ENCODE data around the gene APOA5. TPM values are rescaled to one million over a fixed set of nuclear protein-coding genes. Genes with fewer than 3 reads are reported as not detected.
A peak's percentile ranks its signal among the peaks of the same experiment; 100 is the strongest.

Gene APOA5
- total RNA-seq, 1 experiment from 2014 or later, result 0.20 TPM

- POLR2A ChIA-PET, result interaction anchor here (1.3 kb wide), 1 partner anchor 36 kb away, joined by 3 read pairs; no protein-coding TSS in a partner anchor
- H3K27me3 Mint-ChIP-seq (ENCODE audit: low read depth), result no peaks in the 10 kb centered on the region; the same call in 1 of the 2 replicates
- no peak for TF ChIP-seq GTF2I (CRISPR knock-in tag; conservative IDR thresholded peaks at IDR 0.05)
- TF ChIP-seq ETV6 (CRISPR knock-in tag; IDR thresholded peaks at IDR 0.05), result no peak
- TF ChIP-seq GABPB1 (CRISPR knock-in tag; IDR thresholded peaks at IDR 0.05), result peak; percentile 74; the same call in 1 of the 2 replicates
- H3K9me3 Mint-ChIP-seq, result no peaks in the 10 kb centered on the region
- no peak overlapping the region for H3K27ac Mint-ChIP-seq
- CTCF ChIA-PET, result interaction anchor here (1.2 to 1.5 kb wide), 2 partner anchors 9 to 36 kb away, joined by 5 to 6 read pairs; partner anchors contain the start of gene APOA5
- no peak overlapping the region for H3K4me3 Mint-ChIP-seq
- H3K36me3 Mint-ChIP-seq, result no peaks in the 10 kb centered on the region
- ATAC-seq, result no peak
- no peak for DNase-seq (ENCODE audit: low spot score)
- no peaks in the 10 kb centered on the region for H3K4me1 Mint-ChIP-seq
These were observed 35.2 kb upstream of the APOA5 start for GRCh38 chr11:116826751-116827431.

- Mint-ChIP-seq H3K27ac (no peak overlapping the region), H3K9me3 (no peaks in the 10 kb centered on the region), H3K36me3 (no peaks in the 10 kb centered on the region), H3K27me3 (ENCODE audit: low read depth) (no peaks in the 10 kb centered on the region; the same call in 1 of the 2 replicates), H3K4me1 (no peaks in the 10 kb centered on the region), H3K4me3 (no peak overlapping the region)
- TF ChIP-seq, protein P1, sequence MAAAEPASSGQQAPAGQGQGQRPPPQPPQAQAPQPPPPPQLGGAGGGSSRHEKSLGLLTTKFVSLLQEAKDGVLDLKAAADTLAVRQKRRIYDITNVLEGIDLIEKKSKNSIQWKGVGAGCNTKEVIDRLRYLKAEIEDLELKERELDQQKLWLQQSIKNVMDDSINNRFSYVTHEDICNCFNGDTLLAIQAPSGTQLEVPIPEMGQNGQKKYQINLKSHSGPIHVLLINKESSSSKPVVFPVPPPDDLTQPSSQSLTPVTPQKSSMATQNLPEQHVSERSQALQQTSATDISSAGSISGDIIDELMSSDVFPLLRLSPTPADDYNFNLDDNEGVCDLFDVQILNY (CRISPR knock-in tag; IDR thresholded peaks at IDR 0.05), result no peak
- ChIA-PET POLR2A (interaction anchor here (1.3 kb wide), 1 partner anchor 35 kb away, joined by 3 read pairs; no protein-coding TSS in a partner anchor), CTCF (interaction anchor here (1.1 to 1.5 kb wide), 3 partner anchors 10 to 35 kb away, joined by 5 to 6 read pairs (median 6); partner anchors contain the start of gene APOA5)
- ATAC-seq (no peak), DNase-seq (ENCODE audit: low spot score) (no peak)
These were observed 34.4 kb upstream of the APOA5 start for GRCh38 chr11:116825854-116826750.

- ATAC-seq (no peak), DNase-seq (ENCODE audit: low spot score) (no peak)
- Mint-ChIP-seq H3K36me3 (no peaks in the 10 kb centered on the region), H3K9me3 (no peaks in the 10 kb centered on the region), H3K4me3 (no peak overlapping the region), H3K4me1 (no peaks in the 10 kb centered on the region), H3K27me3 (ENCODE audit: low read depth) (no peaks in the 10 kb centered on the region; the same call in 1 of the 2 replicates), H3K27ac (no peak overlapping the region)
- POLR2A ChIA-PET, result interaction anchor here (1.3 kb wide), 1 partner anchor 34 kb away, joined by 3 read pairs; no protein-coding TSS in a partner anchor
- CTCF ChIA-PET, result interaction anchor here (1.1 kb wide), 1 partner anchor 10 kb away, joined by 6 read pairs; no protein-coding TSS in a partner anchor
- TF ChIP-seq TEAD4 (CRISPR knock-in tag; IDR thresholded peaks at IDR 0.05) (no peak), GTF2I (CRISPR knock-in tag; conservative IDR thresholded peaks at IDR 0.05) (no peak), ZNF671 (CRISPR knock-in tag; IDR thresholded peaks at IDR 0.05) (no peak), GABPB1 (CRISPR knock-in tag; IDR thresholded peaks at IDR 0.05) (no peak), ZNF396 (CRISPR knock-in tag; IDR thresholded peaks at IDR 0.05; ENCODE audit: borderline replicate concordance) (no peak), USF1 (CRISPR knock-in tag; IDR thresholded peaks at IDR 0.05) (no peak), ZSCAN18 (CRISPR knock-in tag; IDR thresholded peaks at IDR 0.05) (no peak), ZNF232 (CRISPR knock-in tag; IDR thresholded peaks at IDR 0.05) (no peak), ETV6 (CRISPR knock-in tag; IDR thresholded peaks at IDR 0.05) (no peak), EMX1 (CRISPR knock-in tag; IDR thresholded peaks at IDR 0.05) (no peak), CREB1 (CRISPR knock-in tag; IDR thresholded peaks at IDR 0.05) (no peak), PREB (CRISPR knock-in tag; IDR thresholded peaks at IDR 0.05; ENCODE audit: borderline replicate concordance) (no peak)
- TF ChIP-seq, protein P2, sequence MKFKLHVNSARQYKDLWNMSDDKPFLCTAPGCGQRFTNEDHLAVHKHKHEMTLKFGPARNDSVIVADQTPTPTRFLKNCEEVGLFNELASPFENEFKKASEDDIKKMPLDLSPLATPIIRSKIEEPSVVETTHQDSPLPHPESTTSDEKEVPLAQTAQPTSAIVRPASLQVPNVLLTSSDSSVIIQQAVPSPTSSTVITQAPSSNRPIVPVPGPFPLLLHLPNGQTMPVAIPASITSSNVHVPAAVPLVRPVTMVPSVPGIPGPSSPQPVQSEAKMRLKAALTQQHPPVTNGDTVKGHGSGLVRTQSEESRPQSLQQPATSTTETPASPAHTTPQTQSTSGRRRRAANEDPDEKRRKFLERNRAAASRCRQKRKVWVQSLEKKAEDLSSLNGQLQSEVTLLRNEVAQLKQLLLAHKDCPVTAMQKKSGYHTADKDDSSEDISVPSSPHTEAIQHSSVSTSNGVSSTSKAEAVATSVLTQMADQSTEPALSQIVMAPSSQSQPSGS (CRISPR knock-in tag; IDR thresholded peaks at IDR 0.05; ENCODE audit: borderline replicate concordance, low read depth), result no peak
- TF ChIP-seq, protein P3, sequence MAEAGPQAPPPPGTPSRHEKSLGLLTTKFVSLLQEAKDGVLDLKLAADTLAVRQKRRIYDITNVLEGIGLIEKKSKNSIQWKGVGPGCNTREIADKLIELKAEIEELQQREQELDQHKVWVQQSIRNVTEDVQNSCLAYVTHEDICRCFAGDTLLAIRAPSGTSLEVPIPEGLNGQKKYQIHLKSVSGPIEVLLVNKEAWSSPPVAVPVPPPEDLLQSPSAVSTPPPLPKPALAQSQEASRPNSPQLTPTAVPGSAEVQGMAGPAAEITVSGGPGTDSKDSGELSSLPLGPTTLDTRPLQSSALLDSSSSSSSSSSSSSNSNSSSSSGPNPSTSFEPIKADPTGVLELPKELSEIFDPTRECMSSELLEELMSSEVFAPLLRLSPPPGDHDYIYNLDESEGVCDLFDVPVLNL (CRISPR knock-in tag; IDR thresholded peaks at IDR 0.05; ENCODE audit: borderline replicate concordance, low read depth), result no peak
- TF ChIP-seq, protein P4, sequence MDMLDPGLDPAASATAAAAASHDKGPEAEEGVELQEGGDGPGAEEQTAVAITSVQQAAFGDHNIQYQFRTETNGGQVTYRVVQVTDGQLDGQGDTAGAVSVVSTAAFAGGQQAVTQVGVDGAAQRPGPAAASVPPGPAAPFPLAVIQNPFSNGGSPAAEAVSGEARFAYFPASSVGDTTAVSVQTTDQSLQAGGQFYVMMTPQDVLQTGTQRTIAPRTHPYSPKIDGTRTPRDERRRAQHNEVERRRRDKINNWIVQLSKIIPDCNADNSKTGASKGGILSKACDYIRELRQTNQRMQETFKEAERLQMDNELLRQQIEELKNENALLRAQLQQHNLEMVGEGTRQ (CRISPR knock-in tag; IDR thresholded peaks at IDR 0.05), result no peak
- TF ChIP-seq, protein P1 (CRISPR knock-in tag; IDR thresholded peaks at IDR 0.05), result no peak
- TF ChIP-seq, protein P5, sequence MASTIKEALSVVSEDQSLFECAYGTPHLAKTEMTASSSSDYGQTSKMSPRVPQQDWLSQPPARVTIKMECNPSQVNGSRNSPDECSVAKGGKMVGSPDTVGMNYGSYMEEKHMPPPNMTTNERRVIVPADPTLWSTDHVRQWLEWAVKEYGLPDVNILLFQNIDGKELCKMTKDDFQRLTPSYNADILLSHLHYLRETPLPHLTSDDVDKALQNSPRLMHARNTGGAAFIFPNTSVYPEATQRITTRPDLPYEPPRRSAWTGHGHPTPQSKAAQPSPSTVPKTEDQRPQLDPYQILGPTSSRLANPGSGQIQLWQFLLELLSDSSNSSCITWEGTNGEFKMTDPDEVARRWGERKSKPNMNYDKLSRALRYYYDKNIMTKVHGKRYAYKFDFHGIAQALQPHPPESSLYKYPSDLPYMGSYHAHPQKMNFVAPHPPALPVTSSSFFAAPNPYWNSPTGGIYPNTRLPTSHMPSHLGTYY (CRISPR knock-in tag; IDR thresholded peaks at IDR 0.05), result no peak
These were observed 33.8 kb upstream of the APOA5 start for GRCh38 chr11:116825434-116825833.

Measured in WTC11 (cell line).